Immature natural killer cell (primary cell): ENCODE measurements around the gene DKK2. TPM values are rescaled to one million over a fixed set of nuclear protein-coding genes. Genes with fewer than 3 reads are reported as not detected.
"Not testable (repeated sequence)": the region's sequence is repeated elsewhere in the genome, so short reads cannot be mapped to it uniquely, and the experiment has no call there.

Experiments
- DNase-seq, 3 donors: peaks; one replicate each; pipeline ENCODE4 v3.0.0; 2022; ENCODE audit warnings: mixed read lengths in 1 of 3
- H3K27ac Mint-ChIP-seq, 6 donors: one replicate each; pipeline ENCODE4 v1.8.0; 2020; ENCODE audit warnings: mixed read lengths in 6 of 6, mild to moderate bottlenecking in 5 of 6, inconsistent platforms in 4 of 6, moderate library complexity in 3 of 6
- H3K27me3 Mint-ChIP-seq, 3 donors: one replicate each; pipeline ENCODE4 v1.8.0; 2020 to 2021; ENCODE audit warnings: low read depth in 3 of 3, mild to moderate bottlenecking in 3 of 3, mixed read lengths in 3 of 3, moderate library complexity in 3 of 3, inconsistent platforms in 1 of 3
- H3K36me3 Mint-ChIP-seq, 3 donors: one replicate each; pipeline ENCODE4 v1.8.0; 2020; ENCODE audit warnings: mixed read lengths in 3 of 3, inconsistent platforms in 2 of 3, mild to moderate bottlenecking in 2 of 3
- H3K4me1 Mint-ChIP-seq, 2 donors: one replicate each; pipeline ENCODE4 v1.8.0; 2020; ENCODE audit warnings: inconsistent platforms in 2 of 2, mild to moderate bottlenecking in 2 of 2, mixed read lengths in 2 of 2, moderate library complexity in 1 of 2
- H3K4me3 Mint-ChIP-seq, 5 donors: one replicate each; pipeline ENCODE4 v1.8.0; 2020; ENCODE audit warnings: mild to moderate bottlenecking in 5 of 5, mixed read lengths in 5 of 5, inconsistent platforms in 3 of 5, moderate library complexity in 3 of 5
- H3K9me3 Mint-ChIP-seq, 6 donors: one replicate each; pipeline ENCODE4 v1.8.0; 2020; ENCODE audit warnings: mild to moderate bottlenecking in 6 of 6, mixed read lengths in 6 of 6, inconsistent platforms in 4 of 6, moderate library complexity in 3 of 6
- polyA plus RNA-seq, 3 donors: library from polyadenylated mRNA; unstranded; fragments of 300-500 nt; fragmentation: Illumina TruSeq; gene quantifications; one replicate each; pipeline ENCODE4 v1.2.3, GENCODE V29; 2021

DKK2 gene
- polyA plus RNA-seq, 3 donors from 2014 or later, result not detected

- Mint-ChIP-seq H3K4me3 (no peak overlapping the region), H3K27me3 (no peaks in the 10 kb centered on the region), H3K9me3 (peaks cover 0 to 14% (median 6%) of the 10 kb centered on the region in 6 donors), H3K4me1 (no peaks in the 10 kb centered on the region), H3K27ac (no peak overlapping the region), H3K36me3 (no peaks in the 10 kb centered on the region)
- no peak for DNase-seq
Observed at GRCh38 chr4:106929248-106929647, 106.9 kb downstream of the DKK2 start.

GRCh38 chr4:106914223-106914622 is 121.9 kb downstream of the DKK2 start:
- H3K9me3 Mint-ChIP-seq, result peaks cover 0 to 12% (median 3%) of the 10 kb centered on the region in 6 donors
- no peaks in the 10 kb centered on the region for H3K4me1 Mint-ChIP-seq
- no peak for DNase-seq
- no peak overlapping the region for H3K4me3 Mint-ChIP-seq
- H3K27ac Mint-ChIP-seq, result no peak overlapping the region
- H3K27me3 Mint-ChIP-seq, result no peaks in the 10 kb centered on the region
- no peaks in the 10 kb centered on the region for H3K36me3 Mint-ChIP-seq

- Mint-ChIP-seq H3K4me1 (no peaks in the 10 kb centered on the region), H3K27ac (no peak overlapping the region), H3K9me3 (peaks cover 2 to 14% (median 6%) of the 10 kb centered on the region in 6 donors), H3K27me3 (no peaks in the 10 kb centered on the region), H3K36me3 (no peaks in the 10 kb centered on the region), H3K4me3 (no peak overlapping the region)
- DNase-seq, result no peak
Observed at GRCh38 chr4:106909486-106910188, 126.5 kb downstream of the DKK2 start.

GRCh38 chr4:106908049-106908448 is 128.1 kb downstream of the DKK2 start:
- not testable (repeated sequence) for H3K27ac Mint-ChIP-seq, H3K4me1 Mint-ChIP-seq, H3K36me3 Mint-ChIP-seq, H3K27me3 Mint-ChIP-seq, DNase-seq, H3K4me3 Mint-ChIP-seq
- peaks cover 2 to 11% (median 4%) of the 10 kb centered on the region in 6 donors for H3K9me3 Mint-ChIP-seq

GRCh38 chr4:106907216-106907615 is 128.9 kb downstream of the DKK2 start:
- H3K27me3 Mint-ChIP-seq, result peaks cover 0 to 2% (median 0%) of the 10 kb centered on the region in 3 donors
- no peaks in the 10 kb centered on the region for H3K4me1 Mint-ChIP-seq
- no peak overlapping the region for H3K27ac Mint-ChIP-seq
- H3K36me3 Mint-ChIP-seq, result no peaks in the 10 kb centered on the region
- no peak for DNase-seq
- H3K4me3 Mint-ChIP-seq, result no peak overlapping the region
- H3K9me3 Mint-ChIP-seq, result peaks cover under 1 to 11% (median 5%) of the 10 kb centered on the region in 6 donors

GRCh38 chr4:106906728-106907127 is 129.4 kb downstream of the DKK2 start:
- Mint-ChIP-seq H3K4me3 (no peak overlapping the region), H3K36me3 (no peaks in the 10 kb centered on the region), H3K9me3 (peaks cover 0 to 11% (median 5%) of the 10 kb centered on the region in 6 donors), H3K27ac (no peak overlapping the region), H3K27me3 (peaks cover 0 to 2% (median 0%) of the 10 kb centered on the region in 3 donors), H3K4me1 (no peaks in the 10 kb centered on the region)
- DNase-seq, result no peak

GRCh38 chr4:106898621-106899230 is 137.4 kb downstream of the DKK2 start:
- Mint-ChIP-seq H3K36me3 (no peaks in the 10 kb centered on the region), H3K27me3 (peaks cover 0 to 3% (median 2%) of the 10 kb centered on the region in 3 donors), H3K27ac (no peak overlapping the region), H3K4me3 (no peak overlapping the region), H3K4me1 (no peaks in the 10 kb centered on the region), H3K9me3 (peaks cover 0 to 5% (median 4%) of the 10 kb centered on the region in 6 donors)
- no peak for DNase-seq

- H3K27me3 Mint-ChIP-seq, result peaks cover 0 to 6% (median 1%) of the 10 kb centered on the region in 3 donors
- H3K36me3 Mint-ChIP-seq, result no peaks in the 10 kb centered on the region
- H3K9me3 Mint-ChIP-seq, result peaks cover 0 to 15% (median 6%) of the 10 kb centered on the region in 6 donors
- no peak overlapping the region for H3K27ac Mint-ChIP-seq
- DNase-seq, result no peak
- H3K4me1 Mint-ChIP-seq, result no peaks in the 10 kb centered on the region
- no peak overlapping the region for H3K4me3 Mint-ChIP-seq
Observed at GRCh38 chr4:106893903-106894302, 142.2 kb downstream of the DKK2 start.

GRCh38 chr4:106893395-106893881 is 142.7 kb downstream of the DKK2 start:
- Mint-ChIP-seq H3K27me3 (peaks cover 0 to 6% (median 1%) of the 10 kb centered on the region in 3 donors), H3K36me3 (no peaks in the 10 kb centered on the region), H3K9me3 (peaks cover 0 to 15% (median 7%) of the 10 kb centered on the region in 6 donors), H3K4me1 (no peaks in the 10 kb centered on the region), H3K27ac (no peak overlapping the region), H3K4me3 (no peak overlapping the region)
- DNase-seq, result no peak

- no peak for DNase-seq
- H3K36me3 Mint-ChIP-seq, result no peaks in the 10 kb centered on the region
- no peak overlapping the region for H3K27ac Mint-ChIP-seq
Observed at GRCh38 chr4:106892786-106893185, 143.3 kb downstream of the DKK2 start.

GRCh38 chr4:106875340-106875739 is 160.8 kb downstream of the DKK2 start:
- Mint-ChIP-seq H3K9me3 (peaks cover 2 to 30% (median 10%) of the 10 kb centered on the region in 6 donors), H3K4me3 (no peak overlapping the region), H3K36me3 (no peaks in the 10 kb centered on the region), H3K27ac (no peak overlapping the region), H3K27me3 (peaks cover 0 to 1% (median 0%) of the 10 kb centered on the region in 3 donors), H3K4me1 (no peaks in the 10 kb centered on the region)
- DNase-seq, result no peak

More at GRCh38 chr4:106892786-106893185, 143.3 kb downstream of the DKK2 start:
- Mint-ChIP-seq H3K4me1 (no peaks in the 10 kb centered on the region), H3K4me3 (no peak overlapping the region), H3K27me3 (peaks cover 0 to 6% (median 1%) of the 10 kb centered on the region in 3 donors), H3K9me3 (peaks cover 0 to 15% (median 7%) of the 10 kb centered on the region in 6 donors)
